ENCODE data around the gene CUBN.

CUBN gene

DNA sequence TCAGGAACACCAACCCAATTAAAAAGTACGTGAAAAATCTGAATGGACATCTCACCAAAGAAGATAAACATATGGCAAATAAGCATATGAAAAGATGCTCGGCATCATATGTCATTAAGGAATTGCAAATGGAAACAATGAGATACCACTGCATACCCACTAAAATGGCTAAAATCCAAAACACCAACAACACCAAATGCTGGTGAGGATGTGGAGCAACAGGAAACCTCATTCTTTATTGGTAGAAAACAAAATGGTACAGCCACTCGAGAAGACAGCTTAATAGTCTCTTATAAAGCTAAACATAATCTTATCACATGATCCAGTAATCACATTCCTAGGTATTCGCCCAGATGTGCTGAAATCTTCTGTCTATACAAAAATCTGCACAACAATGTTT lies 325.5 kb downstream of the CUBN start:
- TF ChIP-seq, protein P1, sequence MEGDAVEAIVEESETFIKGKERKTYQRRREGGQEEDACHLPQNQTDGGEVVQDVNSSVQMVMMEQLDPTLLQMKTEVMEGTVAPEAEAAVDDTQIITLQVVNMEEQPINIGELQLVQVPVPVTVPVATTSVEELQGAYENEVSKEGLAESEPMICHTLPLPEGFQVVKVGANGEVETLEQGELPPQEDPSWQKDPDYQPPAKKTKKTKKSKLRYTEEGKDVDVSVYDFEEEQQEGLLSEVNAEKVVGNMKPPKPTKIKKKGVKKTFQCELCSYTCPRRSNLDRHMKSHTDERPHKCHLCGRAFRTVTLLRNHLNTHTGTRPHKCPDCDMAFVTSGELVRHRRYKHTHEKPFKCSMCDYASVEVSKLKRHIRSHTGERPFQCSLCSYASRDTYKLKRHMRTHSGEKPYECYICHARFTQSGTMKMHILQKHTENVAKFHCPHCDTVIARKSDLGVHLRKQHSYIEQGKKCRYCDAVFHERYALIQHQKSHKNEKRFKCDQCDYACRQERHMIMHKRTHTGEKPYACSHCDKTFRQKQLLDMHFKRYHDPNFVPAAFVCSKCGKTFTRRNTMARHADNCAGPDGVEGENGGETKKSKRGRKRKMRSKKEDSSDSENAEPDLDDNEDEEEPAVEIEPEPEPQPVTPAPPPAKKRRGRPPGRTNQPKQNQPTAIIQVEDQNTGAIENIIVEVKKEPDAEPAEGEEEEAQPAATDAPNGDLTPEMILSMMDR (IDR thresholded peaks at IDR 0.05; ENCODE audit: insufficient read depth, low read length, missing control alignments), result no peak
- H3K4me3 ChIP-seq (ENCODE audit: low read depth, low read length), result no peak overlapping the region
- CTCF ChIA-PET, result interaction anchor here (1.2 to 1.3 kb wide), 2 partner anchors 11 to 26 kb away, joined by 3 to 4 read pairs; no protein-coding TSS in a partner anchor
- POLR2A ChIA-PET, result no interaction called here
- no peak for DNase-seq (ENCODE audit: low read depth, low spot score)

GRCh38 chr10:16803464-16803863 lies 326.1 kb downstream of the CUBN start:
- CTCF ChIA-PET, result interaction anchor here (0.6 to 1.3 kb wide), 2 partner anchors 10 kb away, joined by 3 read pairs; no protein-coding TSS in a partner anchor
- H3K4me3 ChIP-seq (ENCODE audit: low read depth, low read length), result no peak overlapping the region
- TF ChIP-seq, protein P1 (IDR thresholded peaks at IDR 0.05; ENCODE audit: insufficient read depth, low read length, missing control alignments), result no peak
- no peak for DNase-seq (ENCODE audit: low read depth, low spot score)
- POLR2A ChIA-PET, result no interaction called here

DNA sequence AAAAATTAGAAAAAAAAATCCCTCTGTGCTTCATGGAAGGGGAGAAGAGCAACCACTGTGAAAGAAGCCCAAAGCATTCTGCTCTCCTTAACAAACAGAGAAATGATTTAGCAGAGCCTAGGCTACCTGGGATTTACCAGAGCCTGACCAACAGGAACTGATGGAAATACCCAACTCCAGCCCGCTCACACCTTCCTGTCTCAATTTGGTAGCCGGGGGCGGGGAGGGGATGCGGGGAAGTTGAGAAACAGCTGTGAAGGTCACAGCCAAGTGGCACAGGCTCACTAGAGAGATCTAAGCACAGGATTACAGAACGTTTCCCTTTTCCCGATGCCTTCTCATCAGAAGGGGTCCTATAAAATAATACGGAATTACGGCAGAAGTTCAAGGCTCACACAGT lies 330.0 kb downstream of the CUBN start:
- POLR2A ChIA-PET, result no interaction called here
- TF ChIP-seq, protein P1 (IDR thresholded peaks at IDR 0.05; ENCODE audit: insufficient read depth, low read length, missing control alignments), result no peak
- no peak for DNase-seq (ENCODE audit: low read depth, low spot score)
- CTCF ChIA-PET, result interaction anchor here (0.9 to 1.0 kb wide), 2 partner anchors 10 to 23 kb away, joined by 3 to 4 read pairs; no protein-coding TSS in a partner anchor
- H3K4me3 ChIP-seq (ENCODE audit: low read depth, low read length), result no peak overlapping the region

- POLR2A ChIA-PET, result no interaction called here
- CTCF ChIA-PET, result interaction anchor here (1.2 to 1.5 kb wide), 2 partner anchors 11 to 21 kb away, joined by 4 to 6 read pairs; no protein-coding TSS in a partner anchor
- no peak overlapping the region for H3K4me3 ChIP-seq (ENCODE audit: low read depth, low read length)
- TF ChIP-seq, protein P1 (IDR thresholded peaks at IDR 0.05; ENCODE audit: insufficient read depth, low read length, missing control alignments), result no peak
- no peak for DNase-seq (ENCODE audit: low read depth, low spot score)
Measured at GRCh38 chr10:16798571-16798970, 331.0 kb downstream of the CUBN start.

- DNase-seq (ENCODE audit: low read depth, low spot score), result no peak
- no peak overlapping the region for H3K4me3 ChIP-seq (ENCODE audit: low read depth, low read length)
- TF ChIP-seq, protein P1 (IDR thresholded peaks at IDR 0.05; ENCODE audit: insufficient read depth, low read length, missing control alignments), result no peak
- ChIA-PET POLR2A (no interaction called here), CTCF (interaction anchor here (1.2 to 2.3 kb wide), 4 partner anchors 14 to 892 kb away, joined by 3 to 12 read pairs (median 4); no protein-coding TSS in a partner anchor)
Measured at GRCh38 chr10:16795410-16796073, 334.1 kb downstream of the CUBN start.

DNA sequence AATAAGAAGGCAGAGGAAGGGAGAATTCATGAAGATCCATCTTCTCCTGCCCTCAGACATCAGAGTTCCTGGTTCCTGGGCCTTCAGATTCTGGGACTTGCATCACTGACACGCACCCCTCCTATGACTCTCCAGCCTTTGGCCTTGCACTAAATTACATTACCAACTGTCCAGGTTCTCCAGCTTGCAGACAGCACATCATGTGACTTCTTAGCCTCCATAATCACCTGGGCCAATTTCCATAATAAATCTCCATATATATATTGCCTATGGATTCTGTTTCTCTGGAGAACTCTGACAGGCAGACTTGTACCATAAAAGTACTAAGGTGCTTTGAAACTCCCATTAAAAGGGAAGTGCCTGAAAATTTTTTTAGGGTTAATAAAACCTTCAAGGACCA lies 335.6 kb downstream of the CUBN start:
- POLR2A ChIA-PET, result no interaction called here
- TF ChIP-seq, protein P1 (IDR thresholded peaks at IDR 0.05; ENCODE audit: insufficient read depth, low read length, missing control alignments), result no peak
- DNase-seq (ENCODE audit: low read depth, low spot score), result no peak
- H3K4me3 ChIP-seq (ENCODE audit: low read depth, low read length), result no peak overlapping the region
- CTCF ChIA-PET, result interaction anchor here (1.0 to 2.3 kb wide), 2 partner anchors 16 to 17 kb away, joined by 3 to 12 read pairs; no protein-coding TSS in a partner anchor

Measured in AG04449 (cell line).